Right ventricle myocardium superior (tissue), 1 donor: ENCODE measurements around the gene HABP4. TPM values are rescaled to one million over a fixed set of nuclear protein-coding genes. Genes with fewer than 3 reads are reported as not detected.

ENCODE experiments used
- total RNA-seq: library from RNA; stranded (reverse); fragmentation: NEBNext Ultra II Directional; extraction: Animal tissue kit (Norgen Biotek cat#: 25700); gene quantifications from one replicate; pipeline ENCODE4 v1.2.1, GENCODE V29; 2021
- donor health status: DM: no; HTN: yes; CAD: no; lungs with severe emphysema.

HABP4 gene
- total RNA-seq, 1 donor from 2014 or later, result 22.8 TPM

Other genes with a start within 250 kb of the HABP4 start
- gene HSD17B3, start 148.0 kb upstream of the HABP4 start, total RNA-seq, result 1.3 TPM
- 13.5 TPM for gene SLC35D2, start 66.5 kb upstream of the HABP4 start, total RNA-seq
- gene ZNF367, start 31.8 kb upstream of the HABP4 start, total RNA-seq, result 4.3 TPM
- 15.1 TPM for gene CDC14B, start 169.7 kb downstream of the HABP4 start, total RNA-seq
- 28.3 TPM for gene PRXL2C, start 205.1 kb downstream of the HABP4 start, total RNA-seq